H1 (cell line): Measurements from ENCODE around the gene FSCN2. TPM values are rescaled to one million over a fixed set of nuclear protein-coding genes. Genes with fewer than 3 reads are reported as not detected.

Experiments used
- CTCF ChIA-PET: fragments of 300-600 bp; sonication (Branson Sonifier 250); formaldehyde crosslinking; loops from one replicate; lab custom pipeline; 2021; ENCODE audit not compliant: partially characterized antibody; lab: Charles Lee
- POLR2A ChIA-PET: fragments of 300-600 bp; sonication (Branson Sonifier 250); formaldehyde crosslinking; loops from one replicate; lab custom pipeline; 2021; ENCODE audit warnings: inconsistent platforms; ENCODE audit not compliant: partially characterized antibody; lab: Charles Lee
- DNase-seq, 2 experiments: peaks; one replicate each; pipeline versions ENCODE4 v3.0.0 to v3.0.0-alpha.2; 2010 to 2022; ENCODE audit warnings: low spot score in 2 of 2, low read depth in 1 of 2, mixed read lengths in 1 of 2
- FAIRE-seq: peaks from 2 replicates; lab custom pipeline; 2011; peaks lifted over from hg19 to GRCh38; lab: Jason Lieb, UNC
- H2AFZ ChIP-seq: 2 replicates; pipeline ENCODE4 v1.8.1; 2012; ENCODE audit warnings: low read length, inconsistent platforms
- H2AK5ac ChIP-seq: 2 replicates; pipeline ENCODE4 v1.6.1; 2013; ENCODE audit warnings: low read depth, low read length
- H2BK120ac ChIP-seq: replicated peaks from 2 replicates; pipeline ENCODE3; 2013; ENCODE audit warnings: low read depth, low read length, inconsistent platforms
- H2BK12ac ChIP-seq: 2 replicates; pipeline ENCODE4 v1.6.1; 2013; ENCODE audit warnings: low read depth, low read length
- H2BK15ac ChIP-seq: 2 replicates; pipeline ENCODE4 v1.6.1; 2013; ENCODE audit warnings: low read length
- H2BK20ac ChIP-seq: 2 replicates; pipeline ENCODE4 v1.6.1; 2013; ENCODE audit warnings: low read length
- H2BK5ac ChIP-seq: 2 replicates; pipeline ENCODE4 v1.6.1; 2013; ENCODE audit warnings: low read depth, low read length
- H3K14ac ChIP-seq: 2 replicates; pipeline ENCODE4 v1.6.1; 2013; ENCODE audit warnings: inconsistent platforms; ENCODE audit not compliant: insufficient read length
- H3K18ac ChIP-seq: 2 replicates; pipeline ENCODE4 v1.6.1; 2013; ENCODE audit warnings: low read length; ENCODE audit errors: extremely low read depth
- H3K23ac ChIP-seq: 2 replicates; pipeline ENCODE4 v1.6.1; 2013; ENCODE audit warnings: inconsistent platforms; ENCODE audit not compliant: insufficient read length
- H3K23me2 ChIP-seq: 2 replicates; pipeline ENCODE4 v1.6.1; 2013; ENCODE audit warnings: low read depth, low read length
- H3K27ac ChIP-seq: 2 replicates; pipeline ENCODE4 v1.6.1; 2011; ENCODE audit warnings: low read depth, low read length, inconsistent platforms
- H3K27me3 ChIP-seq, 4 experiments: replicated peaks in 1 of 4; 1 replicate in 1 of 4; 2 replicates in 3 of 4; pipeline versions ENCODE4 v1.6.1 to v1.8.1; 2011 to 2013; ENCODE audit warnings: low read length in 3 of 4, mild to moderate bottlenecking in 3 of 4, inconsistent platforms in 2 of 4, mixed read lengths in 2 of 4, moderate library complexity in 1 of 4; ENCODE audit not compliant: control insufficient read depth in 3 of 4, insufficient read depth in 3 of 4; ENCODE audit errors: extremely low read depth in 1 of 4
- H3K36me3 ChIP-seq, 4 experiments: 2 replicates each; pipeline versions ENCODE4 v1.6.1 to v1.8.1; 2011 to 2013; ENCODE audit warnings: mild to moderate bottlenecking in 4 of 4, low read length in 3 of 4, moderate library complexity in 2 of 4, control low read depth in 1 of 4, inconsistent platforms in 1 of 4; ENCODE audit not compliant: insufficient read depth in 4 of 4, control insufficient read depth in 2 of 4
- H3K4ac ChIP-seq: replicated peaks from 2 replicates; pipeline ENCODE3; 2013; ENCODE audit warnings: low read length, low read depth, mixed read lengths, inconsistent platforms; ENCODE audit not compliant: insufficient read length
- H3K4me1 ChIP-seq, 4 experiments: replicated peaks in 1 of 4; 1 replicate in 1 of 4; 2 replicates in 3 of 4; pipeline versions ENCODE4 v1.6.1 to v1.8.1; 2011 to 2013; ENCODE audit warnings: low read length in 3 of 4, inconsistent platforms in 2 of 4, mixed read lengths in 1 of 4; ENCODE audit not compliant: insufficient read depth in 4 of 4, control insufficient read depth in 3 of 4
- H3K4me2 ChIP-seq, 2 experiments: 2 replicates each; pipeline versions ENCODE4 v1.6.1 to v1.8.1; 2011 to 2013; ENCODE audit warnings: low read depth in 2 of 2, low read length in 2 of 2, control low read depth in 1 of 2, inconsistent platforms in 1 of 2, mild to moderate bottlenecking in 1 of 2; ENCODE audit not compliant: insufficient read depth in 1 of 2
- H3K4me3 ChIP-seq, 4 experiments: fragments of 200-600, 300-600 bp in 1 of 4; sonication (generic), shearing (Covaris generic), sonication (Bioruptor Twin) in 1 of 4; 2 replicates each; pipeline versions ENCODE4 v1.5.1 to v1.8.1; 2011 to 2016; ENCODE audit warnings: low read length in 4 of 4, low read depth in 3 of 4, control low read depth in 2 of 4, inconsistent platforms in 2 of 4, mild to moderate bottlenecking in 2 of 4, mixed read lengths in 1 of 4, moderate library complexity in 1 of 4; ENCODE audit not compliant: insufficient read depth in 2 of 4; ENCODE audit errors: extremely low read depth in 1 of 4
- H3K56ac ChIP-seq: replicated peaks from 2 replicates; pipeline ENCODE3; 2013; ENCODE audit warnings: low read depth, mild to moderate bottlenecking, mixed read lengths, low read length, inconsistent platforms; ENCODE audit not compliant: insufficient read length
- H3K79me1 ChIP-seq: 2 replicates; pipeline ENCODE4 v1.6.1; 2013; ENCODE audit warnings: low read depth, low read length, control low read depth
- H3K79me2 ChIP-seq, 2 experiments: 2 replicates each; pipeline versions ENCODE4 v1.6.1 to v1.8.1; 2012 to 2013; ENCODE audit warnings: low read length in 2 of 2, mild to moderate bottlenecking in 2 of 2, inconsistent platforms in 1 of 2; ENCODE audit not compliant: insufficient read depth in 2 of 2, control insufficient read depth in 1 of 2
- H3K9ac ChIP-seq, 4 experiments: replicated peaks in 1 of 4; 1 replicate in 1 of 4; 2 replicates in 3 of 4; pipeline versions ENCODE4 v1.6.1 to v1.8.1; 2011 to 2013; ENCODE audit warnings: low read depth in 3 of 4, low read length in 3 of 4, control low read depth in 2 of 4, mild to moderate bottlenecking in 2 of 4, moderate library complexity in 2 of 4, inconsistent platforms in 1 of 4; ENCODE audit errors: extremely low read depth in 1 of 4
- H3K9me3 ChIP-seq, 2 experiments: 2 replicates each; pipeline versions ENCODE4 v1.6.1 to v1.8.1; 2012 to 2013; ENCODE audit warnings: mild to moderate bottlenecking in 2 of 2, moderate library complexity in 2 of 2, control low read depth in 1 of 2, inconsistent platforms in 1 of 2, low read depth in 1 of 2, low read length in 1 of 2, mixed read lengths in 1 of 2; ENCODE audit not compliant: insufficient read depth in 2 of 2
- H4K20me1 ChIP-seq, 2 experiments: replicated peaks in 1 of 2; 2 replicates each; pipeline versions ENCODE3 to v1.8.1; 2011 to 2013; ENCODE audit warnings: inconsistent platforms in 2 of 2, low read length in 2 of 2, mild to moderate bottlenecking in 1 of 2; ENCODE audit not compliant: insufficient read depth in 2 of 2, control insufficient read depth in 1 of 2
- H4K5ac ChIP-seq: 2 replicates; pipeline ENCODE4 v1.6.1; 2013; ENCODE audit warnings: low read length, low read depth, mixed read lengths, inconsistent platforms; ENCODE audit not compliant: insufficient read length
- H4K8ac ChIP-seq: 2 replicates; pipeline ENCODE4 v1.8.0; 2013; ENCODE audit warnings: mild to moderate bottlenecking, moderate library complexity, low read length, inconsistent platforms; ENCODE audit not compliant: insufficient read depth; ENCODE audit errors: extremely low read depth
- H4K91ac ChIP-seq: replicated peaks from 2 replicates; pipeline ENCODE3; 2013; ENCODE audit warnings: low read length, mixed read lengths, inconsistent platforms; ENCODE audit not compliant: insufficient read length
- CBX5 ChIP-seq: fragments of 300-800, 300-1000 bp; sonication (generic); IDR thresholded peaks from 2 replicates; pipeline ENCODE4 v1.7.1; 2016; ENCODE audit warnings: antibody characterized with exemption, low read length, low read depth
- EGR1 ChIP-seq: IDR thresholded peaks from 2 replicates; pipeline ENCODE4 v1.6.1; 2011; ENCODE audit warnings: low read depth, low read length, borderline replicate concordance
- SAP30 ChIP-seq: fragments of 300-600 bp; sonication (generic); IDR thresholded peaks from 2 replicates; pipeline ENCODE4 v1.7.1; 2012; ENCODE audit warnings: low read length, moderate library complexity, mild to moderate bottlenecking, inconsistent platforms; ENCODE audit not compliant: insufficient read depth, insufficient replicate concordance
- WGBS, 2 experiments: shearing (Covaris generic) in 1 of 2; methylation state at CpG; one replicate each; pipeline versions ENCODE4 v1.1.6 to v1.1.7; 2013 to 2015; ENCODE audit warnings: low lambda C conversion rate in 2 of 2, mixed read lengths in 2 of 2, inconsistent platforms in 1 of 2, low coverage in 1 of 2, missing lambda C conversion rate in 1 of 2; ENCODE audit not compliant: insufficient replicate concordance in 2 of 2, insufficient coverage in 1 of 2, insufficient read length in 1 of 2; ENCODE audit errors: extremely low coverage in 1 of 2, missing lambda C conversion rate in 1 of 2; 5-methylcytosine and 5-hydroxymethylcytosine counted together
- polyA plus RNA-seq, 7 experiments: library from polyadenylated mRNA; depleted of rRNA in 3 of 7; stranded (reverse) in 5 of 7; unstranded in 2 of 7; fragments of >200 nt in 5 of 7; fragments of 200-250 nt in 2 of 7; gene quantifications; 1 replicate in 5 of 7; 2 replicates in 1 of 7; 4 replicates in 1 of 7; pipeline versions ENCODE4 v1.2.1 to v1.2.3, GENCODE V29; 2011 to 2013; ENCODE audit warnings: missing spikeins in 2 of 7, mixed read lengths in 2 of 7
- total RNA-seq: library from RNA; stranded (reverse); fragmentation: NEBNext Ultra II Directional; extraction: Animal tissue kit (Norgen Biotek cat#: 25700); gene quantifications from 2 replicates; pipeline ENCODE4 v1.2.1, GENCODE V29; 2021

Gene FSCN2
- total and polyA plus RNA-seq, 2 of the 8 experiments (the other 6 are each of a cell fraction or from before 2014, with no cell fraction given), result 0.18 to 0.30 TPM

DNA sequence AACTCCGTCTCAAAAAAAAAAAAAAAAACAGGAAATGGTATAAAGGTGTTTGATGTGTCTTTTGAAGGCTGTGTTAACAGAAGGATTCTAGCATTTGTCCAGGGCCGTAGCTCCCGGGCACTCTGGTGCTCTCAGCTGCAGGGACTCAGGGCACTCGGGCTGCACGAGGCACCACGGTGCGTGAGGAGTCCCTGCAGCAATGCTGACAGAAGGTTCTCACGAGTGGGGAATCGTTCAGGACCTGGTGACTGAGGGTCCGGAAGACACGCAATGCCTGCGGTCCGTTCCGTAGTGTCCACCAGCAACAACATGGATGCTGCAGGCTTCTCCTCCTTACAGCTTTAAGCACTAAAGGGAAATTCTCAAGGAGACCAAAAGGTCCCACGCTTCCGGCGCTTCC lies 36.6 kb downstream of the FSCN2 start:
- WGBS, 2 experiments, result 92% methylated on average over 16 of the region's 17 CpGs; no CpG with 5 or more reads in 1 of the 2 experiments
- no peak overlapping the region for H3K4me2 ChIP-seq
- no peaks in the 10 kb centered on the region for H3K23me2 ChIP-seq
- H2AFZ ChIP-seq, result no peak overlapping the region
- peaks cover 14 to 82% (median 38%) of the 10 kb centered on the region in 4 experiments; a peak in 7 of 8 replicates for H3K36me3 ChIP-seq
- H3K4ac ChIP-seq, result no peak overlapping the region
- DNase-seq (no peak), FAIRE-seq (no peak)
- no peaks in the 10 kb centered on the region for H3K9me3 ChIP-seq
- no peak overlapping the region for H3K23ac ChIP-seq
- H3K27ac ChIP-seq, result no peak overlapping the region
- H3K14ac ChIP-seq, result no peak overlapping the region
- H3K4me1 ChIP-seq, result no peaks in the 10 kb centered on the region
- H4K5ac ChIP-seq, result no peak overlapping the region
- CTCF ChIA-PET, result interaction anchor here (0.6 to 3.2 kb wide), 5 partner anchors 8 to 51 kb away, joined by 3 to 11 read pairs (median 4); partner anchors contain the start of gene FAAP100
- no peak overlapping the region for H3K18ac ChIP-seq
- no peak overlapping the region for H3K9ac ChIP-seq
- H4K91ac ChIP-seq, result no peak overlapping the region
- H3K4me3 ChIP-seq, result no peak overlapping the region
- no peak overlapping the region for H2BK5ac ChIP-seq
- H3K56ac ChIP-seq, result no peak overlapping the region
- POLR2A ChIA-PET, result interaction anchor here (0.8 to 1.1 kb wide), 2 partner anchors 43 to 84 kb away, joined by 3 to 4 read pairs; no protein-coding TSS in a partner anchor
- peaks cover 0 to 4% of the 10 kb centered on the region in 2 experiments for H4K20me1 ChIP-seq
- H2BK20ac ChIP-seq, result no peak overlapping the region
- no peak overlapping the region for H2BK12ac ChIP-seq
- no peak overlapping the region for H2AK5ac ChIP-seq
- H3K79me2 ChIP-seq, result no peaks in the 10 kb centered on the region
- H3K27me3 ChIP-seq, result no peaks in the 10 kb centered on the region
- no peak overlapping the region for H4K8ac ChIP-seq
- no peak overlapping the region for H2BK15ac ChIP-seq
- H2BK120ac ChIP-seq, result no peak overlapping the region
- H3K79me1 ChIP-seq, result no peaks in the 10 kb centered on the region; the same call in 1 of the 2 replicates
- TF ChIP-seq CBX5 (no peak), SAP30 (no peak), EGR1 (no peak)
